Lung (tissue), 12 donors: ENCODE results near the gene CPSF2. TPM values are rescaled to one million over a fixed set of nuclear protein-coding genes. Genes with fewer than 3 reads are reported as not detected.
"Not testable (repeated sequence)": the region's sequence is repeated elsewhere in the genome, so short reads cannot be mapped to it uniquely, and the experiment has no call there.

ENCODE experiments used
- ATAC-seq: fragments of 200-7000 bp; cut with Tn5 transposase; one replicate; pipeline ENCODE4 v1.9.1; 2020; ENCODE audit warnings: moderate number of reproducible peaks; ENCODE audit not compliant: insufficient read depth, low FRiP score
- DNase-seq, 3 donors: peaks; one replicate each; pipeline ENCODE4 v3.0.0-alpha.2; 2013 to 2017
- H3K27ac ChIP-seq, 2 donors: one replicate each; pipeline ENCODE4 v1.5.1; 2013; ENCODE audit warnings: mild to moderate bottlenecking in 2 of 2, moderate library complexity in 2 of 2, control low read depth in 1 of 2, inconsistent platforms in 1 of 2, low read depth in 1 of 2, low read length in 1 of 2
- H3K27me3 ChIP-seq, 3 donors: one replicate each; pipeline ENCODE4 v1.5.1; 2013; ENCODE audit warnings: low read length in 2 of 3; ENCODE audit not compliant: control insufficient read depth in 3 of 3, insufficient read depth in 3 of 3
- H3K36me3 ChIP-seq, 4 donors: one replicate each; pipeline ENCODE4 v1.5.1; 2013; ENCODE audit warnings: low read length in 4 of 4, mild to moderate bottlenecking in 1 of 4, moderate library complexity in 1 of 4; ENCODE audit not compliant: control insufficient read depth in 4 of 4, insufficient read depth in 4 of 4
- H3K4me1 ChIP-seq, 5 donors: one replicate each; pipeline ENCODE4 v1.5.1; 2013; ENCODE audit warnings: low read length in 5 of 5, mild to moderate bottlenecking in 2 of 5, moderate library complexity in 1 of 5; ENCODE audit not compliant: control insufficient read depth in 5 of 5, insufficient read depth in 5 of 5
- H3K4me3 ChIP-seq: one replicate; pipeline ENCODE4 v1.5.1; 2013; ENCODE audit warnings: mild to moderate bottlenecking, control low read depth, moderate library complexity
- H3K9ac ChIP-seq, 2 donors: one replicate each; pipeline ENCODE4 v1.5.1; 2013; ENCODE audit warnings: low read length in 2 of 2, control low read depth in 1 of 2; ENCODE audit not compliant: insufficient read depth in 1 of 2
- H3K9me3 ChIP-seq, 4 donors: one replicate each; pipeline ENCODE4 v1.5.1; 2013; ENCODE audit warnings: low read length in 3 of 4, mild to moderate bottlenecking in 1 of 4, moderate library complexity in 1 of 4; ENCODE audit not compliant: control insufficient read depth in 4 of 4, insufficient read depth in 3 of 4
- WGBS, 2 donors: extraction: QIAGEN DNeasy Blood & Tissue Kit; methylation state at CpG; one replicate each; pipeline ENCODE4 v1.1.7; 2013; 5-methylcytosine and 5-hydroxymethylcytosine counted together
- polyA plus RNA-seq, 2 donors: library from polyadenylated mRNA; stranded (reverse); fragments of 200-250 nt; gene quantifications; one replicate each; pipeline ENCODE4 v1.2.1, GENCODE V29; 2013
- total RNA-seq, 2 donors: library from RNA; depleted of rRNA in 1 of 2; stranded (reverse); fragments of >200 nt in 1 of 2; gene quantifications; one replicate each; pipeline ENCODE4 v1.2.1, GENCODE V29; 2014 to 2021
- TF ChIP-seq, protein P1 (sequence below): IDR thresholded peaks from 2 replicates; pipeline ENCODE4 v1.5.1; 2012; ENCODE audit warnings: mild to moderate bottlenecking; ENCODE audit errors: control extremely low read depth, extremely low read depth
- donor health status: control.
- donor health status: control.
- donor health status: Bipolar disorder and iron deficiency.
- donor health status: healthy.
- donor health status: DM: yes; HTN: yes; CAD: no.

The CPSF2 gene
- total and polyA plus RNA-seq, 4 donors: 6.1 to 49.6 (median 24.1) TPM

DNA sequence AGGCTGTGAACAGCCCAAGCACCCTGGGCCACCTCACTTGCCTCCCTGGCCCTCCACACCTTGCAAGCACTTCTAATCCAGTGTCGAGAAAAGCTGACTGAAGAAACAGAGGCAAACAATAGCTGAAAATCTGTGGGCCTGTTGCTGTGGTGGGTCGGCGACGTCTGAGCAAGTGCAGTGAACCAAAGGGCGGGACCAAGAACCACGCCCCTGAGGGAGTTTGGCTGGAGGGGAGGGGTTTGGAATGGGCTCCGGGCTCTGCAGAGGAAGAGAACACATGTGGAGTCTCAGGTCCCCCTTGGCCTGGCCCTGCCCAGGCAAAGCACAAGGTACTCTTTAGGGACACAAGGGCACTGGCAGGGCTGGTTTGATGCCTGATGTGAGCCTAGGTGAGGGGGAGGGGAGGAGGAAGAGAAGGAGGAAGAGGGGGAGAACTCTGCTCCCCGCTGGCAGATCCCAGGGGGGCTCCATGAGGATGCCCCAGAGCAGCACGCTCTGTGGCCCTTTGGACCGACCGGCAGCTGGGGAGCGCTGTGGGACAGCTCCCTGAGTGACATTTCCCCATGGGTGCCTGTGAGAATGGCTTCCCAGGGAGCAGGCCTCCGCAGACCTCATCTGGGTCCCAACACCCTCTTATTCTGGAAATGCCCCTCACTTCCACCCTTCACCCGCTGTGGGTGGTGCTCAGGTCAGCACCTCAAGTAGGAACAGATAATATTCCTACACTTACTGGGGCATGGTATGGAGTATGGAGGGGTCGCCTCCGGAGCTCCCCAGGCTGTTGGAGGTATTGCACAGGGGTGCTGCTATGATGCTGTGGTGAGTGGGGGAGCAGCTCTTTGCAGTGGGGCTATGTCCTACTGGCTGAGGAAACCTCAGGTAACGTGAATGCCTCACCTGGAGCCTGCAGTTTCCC is 85.5 kb downstream of the CPSF2 start:
- TF ChIP-seq, protein P1, sequence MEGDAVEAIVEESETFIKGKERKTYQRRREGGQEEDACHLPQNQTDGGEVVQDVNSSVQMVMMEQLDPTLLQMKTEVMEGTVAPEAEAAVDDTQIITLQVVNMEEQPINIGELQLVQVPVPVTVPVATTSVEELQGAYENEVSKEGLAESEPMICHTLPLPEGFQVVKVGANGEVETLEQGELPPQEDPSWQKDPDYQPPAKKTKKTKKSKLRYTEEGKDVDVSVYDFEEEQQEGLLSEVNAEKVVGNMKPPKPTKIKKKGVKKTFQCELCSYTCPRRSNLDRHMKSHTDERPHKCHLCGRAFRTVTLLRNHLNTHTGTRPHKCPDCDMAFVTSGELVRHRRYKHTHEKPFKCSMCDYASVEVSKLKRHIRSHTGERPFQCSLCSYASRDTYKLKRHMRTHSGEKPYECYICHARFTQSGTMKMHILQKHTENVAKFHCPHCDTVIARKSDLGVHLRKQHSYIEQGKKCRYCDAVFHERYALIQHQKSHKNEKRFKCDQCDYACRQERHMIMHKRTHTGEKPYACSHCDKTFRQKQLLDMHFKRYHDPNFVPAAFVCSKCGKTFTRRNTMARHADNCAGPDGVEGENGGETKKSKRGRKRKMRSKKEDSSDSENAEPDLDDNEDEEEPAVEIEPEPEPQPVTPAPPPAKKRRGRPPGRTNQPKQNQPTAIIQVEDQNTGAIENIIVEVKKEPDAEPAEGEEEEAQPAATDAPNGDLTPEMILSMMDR: no peak
- no peak for DNase-seq
- H3K9ac ChIP-seq: no peak overlapping the region
- no peak overlapping the region for H3K27ac ChIP-seq
- no peak overlapping the region for H3K4me3 ChIP-seq
- no peaks in the 10 kb centered on the region for H3K27me3 ChIP-seq
- no peaks in the 10 kb centered on the region for H3K9me3 ChIP-seq
- 68 to 76% methylated on average over 17 of the region's 17 CpGs for WGBS, 2 donors
- no peaks in the 10 kb centered on the region for H3K36me3 ChIP-seq
- ATAC-seq: peak; percentile 27
- no peaks in the 10 kb centered on the region for H3K4me1 ChIP-seq

GRCh38 chr14:92207928-92208265 is 86.1 kb downstream of the CPSF2 start:
- H3K9me3 ChIP-seq: no peaks in the 10 kb centered on the region
- DNase-seq (no peak), ATAC-seq (no peak)
- H3K4me3 ChIP-seq: no peak overlapping the region
- no peaks in the 10 kb centered on the region for H3K27me3 ChIP-seq
- no peak overlapping the region for H3K27ac ChIP-seq
- H3K36me3 ChIP-seq: no peaks in the 10 kb centered on the region
- H3K9ac ChIP-seq: no peak overlapping the region
- TF ChIP-seq, protein P1: no peak
- WGBS, 2 donors: 88 to 94% methylated on average over 6 of the region's 6 CpGs
- no peaks in the 10 kb centered on the region for H3K4me1 ChIP-seq

- Histone ChIP-seq H3K9ac (no peak overlapping the region), H3K4me1 (no peaks in the 10 kb centered on the region), H3K27me3 (no peaks in the 10 kb centered on the region), H3K4me3 (no peak overlapping the region), H3K36me3 (no peaks in the 10 kb centered on the region), H3K27ac (no peak overlapping the region), H3K9me3 (no peaks in the 10 kb centered on the region)
- TF ChIP-seq, protein P1: no peak
- ATAC-seq (no peak), DNase-seq (no peak)
- WGBS, 2 donors: 76 to 91% methylated on average over 14 of the region's 14 CpGs
These were observed 87.4 kb downstream of the CPSF2 start for GRCh38 chr14:92209141-92209540.

GRCh38 chr14:92213125-92213524 is 91.4 kb downstream of the CPSF2 start:
- WGBS, 2 donors: 89 to 91% methylated on average over 3 of the region's 3 CpGs
- not testable (repeated sequence) for H3K4me1 ChIP-seq, DNase-seq, H3K36me3 ChIP-seq, H3K9me3 ChIP-seq, H3K27me3 ChIP-seq, ATAC-seq, H3K27ac ChIP-seq, H3K4me3 ChIP-seq, H3K9ac ChIP-seq
